ENCODE results near the gene PLPPR1. TPM values are rescaled to one million over a fixed set of nuclear protein-coding genes. Genes with fewer than 3 reads are reported as not detected.

The PLPPR1 gene
- total RNA-seq, 2 donors from 2014 or later: not detected

DNA sequence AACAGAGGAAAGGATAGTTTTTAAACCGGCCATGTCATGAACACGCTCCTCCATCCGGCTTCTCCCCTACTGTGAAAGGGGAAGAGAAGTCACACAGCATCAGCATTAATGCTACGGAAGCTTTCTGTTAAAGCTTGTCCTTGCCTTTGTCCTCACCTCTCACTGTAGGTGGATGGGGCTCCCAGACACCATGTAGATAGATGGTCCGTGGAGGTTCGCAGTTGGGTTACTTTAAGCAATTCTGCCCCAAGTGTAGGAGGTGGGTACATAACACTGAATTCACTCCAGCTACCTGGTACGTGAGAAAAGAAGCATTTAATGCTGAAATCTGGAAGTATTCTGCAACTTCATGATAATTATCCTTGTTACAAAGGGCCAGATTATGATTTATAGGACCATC lies 190.5 kb downstream of the PLPPR1 start:
- no peak for DNase-seq (ENCODE audit: low spot score in 2 of 2)
- ATAC-seq: no peak
- no peak overlapping the region for H3K27ac Mint-ChIP-seq
- peaks cover 0 to 4% of the 10 kb centered on the region in 2 donors for H3K9me3 Mint-ChIP-seq
- H3K36me3 Mint-ChIP-seq: no peaks in the 10 kb centered on the region

DNA sequence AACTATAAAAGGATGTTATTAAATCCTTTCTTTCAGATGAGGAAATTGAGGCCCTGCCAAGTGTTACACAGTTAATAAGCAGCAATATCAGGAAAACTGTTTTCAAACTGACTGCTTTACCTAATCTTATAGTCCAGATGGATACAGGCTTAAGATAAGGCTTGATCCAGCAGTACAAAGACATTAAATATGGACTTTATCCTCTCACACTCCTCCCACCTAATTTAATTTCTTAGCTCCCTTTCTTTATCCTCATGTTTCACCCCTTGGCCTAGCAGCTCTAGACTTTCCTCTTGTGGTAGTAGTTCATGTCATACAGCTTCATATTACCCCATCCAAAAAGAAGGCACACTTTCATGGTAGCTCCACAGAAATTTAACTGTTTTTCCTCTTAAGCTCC lies 191.8 kb downstream of the PLPPR1 start:
- H3K36me3 Mint-ChIP-seq: no peaks in the 10 kb centered on the region
- H3K9me3 Mint-ChIP-seq: peaks cover 0 to 3% of the 10 kb centered on the region in 2 donors
- H3K27ac Mint-ChIP-seq: no peak overlapping the region
- ATAC-seq: no peak
- no peak for DNase-seq (ENCODE audit: low spot score in 2 of 2)

DNA sequence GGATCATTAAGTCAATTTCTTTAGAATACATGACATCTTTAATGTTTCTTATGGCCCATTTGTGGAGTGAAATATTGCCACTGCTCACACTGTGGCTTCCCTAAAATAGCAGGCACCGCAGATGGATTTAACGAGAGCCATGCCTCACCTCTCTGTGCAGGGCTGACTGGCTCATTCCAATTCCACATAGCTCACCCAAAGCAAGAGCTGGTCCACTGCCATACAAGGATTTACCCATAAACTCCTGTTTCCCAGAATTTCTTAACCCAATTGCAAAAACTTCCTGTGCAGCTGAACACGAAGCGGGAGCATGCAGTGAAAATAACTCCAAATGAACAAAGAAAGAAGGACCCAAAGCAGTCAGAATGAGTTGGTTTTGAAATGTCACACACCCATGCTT lies 196.7 kb downstream of the PLPPR1 start:
- ATAC-seq (no peak), DNase-seq (ENCODE audit: low spot score in 2 of 2) (no peak)
- H3K27ac Mint-ChIP-seq: no peak overlapping the region
- H3K9me3 Mint-ChIP-seq: no peaks in the 10 kb centered on the region
- no peaks in the 10 kb centered on the region for H3K36me3 Mint-ChIP-seq

DNA sequence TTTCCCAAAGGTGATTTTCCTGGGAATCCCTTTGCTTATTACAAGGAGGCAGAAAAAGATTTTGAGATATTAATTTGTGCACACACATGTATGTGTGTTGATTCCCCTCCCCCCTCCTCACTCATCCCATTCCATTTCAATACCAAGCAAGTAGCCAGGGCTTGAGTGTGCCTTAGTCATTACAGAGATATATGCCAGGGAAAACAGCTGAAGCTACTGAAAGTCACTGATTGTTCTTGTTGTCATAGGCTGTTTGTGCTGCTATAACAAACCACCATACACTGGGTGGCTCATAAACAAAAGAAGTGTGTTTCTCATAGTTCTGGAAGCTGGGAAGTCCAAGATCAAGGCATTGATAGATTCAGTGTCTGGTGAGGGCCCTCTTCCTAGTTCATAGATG lies 197.6 kb downstream of the PLPPR1 start:
- Mint-ChIP-seq H3K9me3 (no peaks in the 10 kb centered on the region), H3K36me3 (no peaks in the 10 kb centered on the region), H3K27ac (no peak overlapping the region)
- DNase-seq (ENCODE audit: low spot score in 2 of 2) (no peak), ATAC-seq (no peak)

DNA sequence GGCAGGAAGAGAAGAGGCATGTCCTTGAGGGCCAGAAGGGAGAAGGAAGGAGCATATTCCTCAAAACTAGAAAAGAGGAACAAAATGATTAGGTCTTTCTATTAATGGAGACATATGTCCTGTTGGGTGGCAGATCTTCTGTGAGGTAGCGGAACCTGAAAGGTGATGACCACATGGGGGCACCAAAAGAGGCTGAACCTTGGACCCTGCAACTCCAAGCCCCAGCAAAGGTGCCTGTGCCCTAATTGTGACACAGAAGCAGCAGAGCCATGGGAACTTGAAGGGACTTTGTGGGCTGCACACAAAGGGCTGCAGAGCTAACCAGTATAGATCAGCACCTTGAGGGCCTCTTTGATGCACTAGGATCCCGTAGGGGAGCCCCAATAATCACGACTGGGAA lies 198.3 kb downstream of the PLPPR1 start:
- H3K36me3 Mint-ChIP-seq: no peaks in the 10 kb centered on the region
- DNase-seq (ENCODE audit: low spot score in 2 of 2) (no peak), ATAC-seq (no peak)
- no peak overlapping the region for H3K27ac Mint-ChIP-seq
- H3K9me3 Mint-ChIP-seq: no peaks in the 10 kb centered on the region

DNA sequence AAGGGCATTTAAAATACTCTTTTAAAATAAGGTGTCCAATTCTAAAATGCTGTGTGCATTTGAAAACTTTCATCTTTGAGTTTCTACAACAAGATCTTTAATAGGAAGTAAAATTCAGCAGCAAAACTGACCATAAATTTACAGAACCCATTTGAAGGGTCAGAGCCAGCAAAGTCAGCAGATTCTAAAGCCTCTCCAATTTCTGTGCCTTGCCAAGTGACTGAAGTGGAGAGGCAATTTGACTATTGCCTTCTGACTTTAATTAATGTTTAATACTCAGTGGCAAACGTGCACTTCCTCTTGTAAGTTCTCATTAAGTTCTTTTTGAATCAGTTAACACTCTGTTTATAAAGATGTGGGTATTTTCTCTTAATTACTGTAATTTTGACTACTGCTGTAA lies 201.1 kb downstream of the PLPPR1 start:
- DNase-seq (ENCODE audit: low spot score in 2 of 2) (no peak), ATAC-seq (no peak)
- no peak overlapping the region for H3K27ac Mint-ChIP-seq
- H3K9me3 Mint-ChIP-seq: no peaks in the 10 kb centered on the region
- no peaks in the 10 kb centered on the region for H3K36me3 Mint-ChIP-seq

DNA sequence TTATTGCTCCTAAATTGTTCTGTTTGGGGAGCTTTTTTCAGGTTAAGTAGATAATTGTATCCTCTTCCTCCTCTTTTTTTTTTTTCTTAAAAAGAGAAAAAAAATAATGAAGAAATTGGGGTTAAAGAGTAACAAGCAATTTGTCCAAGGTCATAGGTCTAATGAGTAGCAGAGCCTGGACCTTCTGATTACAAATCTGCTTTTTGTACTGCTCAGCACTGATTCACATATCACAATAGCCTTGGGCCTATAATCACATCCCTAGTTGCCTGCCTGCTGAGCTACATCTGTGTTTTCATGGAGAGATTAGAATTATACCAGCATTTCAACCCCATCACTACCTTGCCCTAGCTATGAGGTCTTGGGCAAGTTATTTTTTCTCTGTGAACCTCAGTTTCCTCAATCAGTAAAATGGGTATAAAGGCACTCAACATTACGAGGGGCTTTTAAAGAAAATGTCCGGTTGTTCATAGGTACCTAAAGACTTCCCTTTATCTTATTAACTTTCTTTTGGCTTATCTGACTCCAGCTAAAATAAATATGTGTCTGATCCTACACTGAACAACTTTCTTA lies 204.0 kb downstream of the PLPPR1 start:
- no peak overlapping the region for H3K27ac Mint-ChIP-seq
- DNase-seq (ENCODE audit: low spot score in 2 of 2) (no peak), ATAC-seq (no peak)
- no peaks in the 10 kb centered on the region for H3K36me3 Mint-ChIP-seq
- no peaks in the 10 kb centered on the region for H3K9me3 Mint-ChIP-seq

DNA sequence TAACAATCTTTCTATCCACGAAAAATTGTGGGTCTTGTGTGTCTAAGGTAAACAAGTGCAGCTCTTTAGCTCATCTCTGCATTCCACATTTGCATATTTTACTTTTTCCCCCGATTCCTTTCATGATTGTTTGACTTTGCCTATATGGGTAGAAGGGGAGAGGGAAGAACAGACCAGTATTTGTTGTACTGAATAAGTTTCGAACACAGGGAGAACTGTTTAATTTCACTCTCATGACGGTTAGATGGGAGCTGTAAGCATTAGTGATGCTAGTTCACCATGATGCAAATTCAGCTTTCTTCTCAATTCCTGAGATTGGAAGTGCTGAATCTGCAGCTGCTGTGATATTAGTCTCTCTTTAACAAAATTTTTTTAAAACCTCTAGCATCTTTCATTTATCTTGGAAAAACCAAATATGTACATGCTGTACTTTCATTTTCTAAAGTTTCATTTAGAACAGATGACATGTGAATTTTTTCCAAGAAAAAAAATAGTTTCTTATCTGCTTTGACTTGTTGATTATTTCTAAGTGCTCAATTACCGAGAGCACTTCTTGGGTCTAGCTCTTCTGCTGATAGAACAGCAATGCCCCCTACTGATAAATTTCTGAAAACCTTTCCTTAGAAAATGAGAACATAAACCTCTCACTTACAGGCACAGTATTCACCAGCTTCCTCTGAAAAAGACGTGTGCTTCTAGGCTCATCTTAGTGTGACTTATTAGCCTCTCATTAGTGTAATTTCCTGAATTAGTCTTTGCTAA lies 206.8 kb downstream of the PLPPR1 start:
- DNase-seq (ENCODE audit: low spot score in 2 of 2) (no peak), ATAC-seq (no peak)
- Mint-ChIP-seq H3K36me3 (no peaks in the 10 kb centered on the region), H3K27ac (no peak overlapping the region), H3K9me3 (no peaks in the 10 kb centered on the region)

DNA sequence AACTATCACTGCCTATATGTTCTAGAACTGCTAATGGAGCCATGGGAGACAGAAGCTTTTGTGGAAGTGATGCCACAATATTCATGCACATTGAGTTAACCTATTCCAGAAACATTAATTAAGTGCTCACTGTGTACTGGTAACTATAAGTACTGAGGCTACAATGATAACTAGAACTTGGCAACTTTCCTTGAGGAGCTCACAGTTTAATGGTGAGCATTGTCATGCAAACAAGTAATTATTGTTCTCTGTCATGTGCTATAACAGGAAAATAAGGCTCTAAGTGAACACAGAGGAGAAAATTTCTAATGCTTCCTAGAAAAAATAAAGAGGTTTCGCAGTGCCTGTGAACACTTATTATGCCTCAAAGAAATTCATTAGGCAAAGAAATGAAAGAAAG lies 214.1 kb downstream of the PLPPR1 start:
- peaks cover 0 to 4% of the 10 kb centered on the region in 2 donors for H3K9me3 Mint-ChIP-seq
- H3K27ac Mint-ChIP-seq: no peak overlapping the region
- ATAC-seq (no peak), DNase-seq (ENCODE audit: low spot score in 2 of 2) (no peak)
- no peaks in the 10 kb centered on the region for H3K36me3 Mint-ChIP-seq

DNA sequence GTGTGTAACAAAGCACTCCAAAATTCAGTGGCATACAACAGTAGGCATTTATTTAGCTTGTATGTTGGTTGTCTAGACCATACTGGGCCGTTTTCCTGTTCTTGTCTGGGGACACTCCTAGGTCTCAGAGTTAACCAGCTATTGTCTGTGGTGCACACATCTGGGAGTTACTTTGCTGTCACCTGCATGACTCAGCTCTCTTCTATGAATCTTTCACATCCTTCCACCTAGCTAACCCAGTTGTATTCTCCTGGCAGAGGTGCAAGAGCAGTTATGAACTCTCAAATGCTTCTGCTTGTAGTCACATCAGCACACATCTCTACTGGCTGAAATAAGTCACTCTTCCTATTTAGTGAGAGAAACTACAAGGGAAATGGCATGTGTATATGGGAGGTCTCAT lies 218.2 kb downstream of the PLPPR1 start:
- DNase-seq (ENCODE audit: low spot score in 2 of 2): no peak
- H3K9me3 Mint-ChIP-seq: peaks cover 0 to 4% of the 10 kb centered on the region in 2 donors
- no peaks in the 10 kb centered on the region for H3K36me3 Mint-ChIP-seq
- ATAC-seq: no peak
- no peak overlapping the region for H3K27ac Mint-ChIP-seq

DNA sequence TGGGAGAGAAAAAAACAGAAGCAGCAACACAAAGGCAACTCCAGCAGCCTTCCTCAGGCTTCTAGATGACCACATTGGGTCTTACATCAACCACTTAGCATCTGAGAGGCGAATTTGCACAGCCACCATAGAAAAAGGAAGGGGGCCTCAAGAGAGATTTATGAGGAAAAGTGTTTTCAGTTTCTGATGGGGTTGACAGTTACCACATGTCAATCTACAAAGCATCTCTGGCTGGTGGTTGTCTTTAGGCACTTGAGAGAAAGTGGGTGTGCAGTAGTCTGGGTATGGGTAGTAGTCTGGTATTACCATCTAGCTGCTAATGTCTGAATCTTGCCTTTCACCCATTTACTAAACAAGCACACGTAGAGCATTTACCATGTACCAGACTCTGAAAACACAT lies 218.8 kb downstream of the PLPPR1 start:
- H3K9me3 Mint-ChIP-seq: peaks cover 0 to 4% of the 10 kb centered on the region in 2 donors
- no peaks in the 10 kb centered on the region for H3K36me3 Mint-ChIP-seq
- no peak for ATAC-seq
- no peak for DNase-seq (ENCODE audit: low spot score in 2 of 2)
- H3K27ac Mint-ChIP-seq: no peak overlapping the region

DNA sequence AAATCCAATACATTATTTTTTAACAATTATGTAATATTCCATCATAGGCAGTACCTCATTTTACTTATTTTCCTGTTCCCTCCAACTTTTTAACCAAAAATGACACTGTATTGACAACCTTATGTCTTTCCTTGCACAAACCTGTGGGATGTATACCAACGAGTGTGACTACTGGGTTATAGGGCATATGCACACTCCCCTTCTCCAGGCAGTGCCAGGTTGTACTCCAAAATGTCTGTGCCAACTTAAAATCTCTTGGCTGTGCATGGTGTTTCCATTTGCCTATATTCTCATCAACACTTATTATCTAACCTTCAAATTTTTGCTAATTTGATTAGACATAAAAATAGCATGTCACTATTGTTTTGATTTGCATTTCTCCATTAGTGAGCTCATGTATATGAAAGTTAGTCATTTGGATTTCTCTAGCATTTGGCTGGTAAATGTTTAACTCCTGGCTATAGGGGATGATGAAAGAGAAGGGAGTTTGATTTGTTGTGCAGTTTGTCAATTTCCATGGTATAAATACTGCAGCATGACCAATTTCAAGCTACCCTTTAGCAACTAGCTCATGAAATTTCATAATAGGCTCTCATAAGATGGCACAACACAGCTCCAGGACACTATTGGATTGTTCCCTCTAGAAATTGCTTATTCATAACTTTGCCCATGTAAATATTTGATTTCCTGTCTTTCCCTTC lies 226.4 kb downstream of the PLPPR1 start:
- H3K36me3 Mint-ChIP-seq: no peaks in the 10 kb centered on the region
- no peak overlapping the region for H3K27ac Mint-ChIP-seq
- ATAC-seq: no peak
- H3K9me3 Mint-ChIP-seq: no peaks in the 10 kb centered on the region
- DNase-seq (ENCODE audit: low spot score in 2 of 2): no peak

DNA sequence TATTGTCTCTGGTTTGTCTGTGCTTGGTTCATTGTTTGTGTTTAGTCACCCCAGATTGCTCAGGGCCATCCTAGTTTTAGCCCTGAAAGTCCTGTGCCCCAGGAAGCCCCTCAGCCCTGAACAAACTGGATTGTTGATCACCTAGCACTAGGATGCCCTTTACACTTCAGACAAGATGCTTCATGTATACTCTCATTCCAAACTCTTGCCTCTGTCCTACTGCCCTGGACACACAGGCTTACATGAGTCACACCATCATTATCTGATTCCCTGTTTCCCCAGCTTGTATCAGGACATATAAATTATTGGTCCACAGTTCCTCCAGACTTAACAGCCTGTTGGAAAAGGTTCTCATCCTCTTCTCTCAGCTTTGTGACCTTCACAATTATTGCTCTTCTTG lies 236.2 kb downstream of the PLPPR1 start:
- H3K27ac Mint-ChIP-seq: no peak overlapping the region
- DNase-seq (ENCODE audit: low spot score in 2 of 2): no peak
- peaks cover 0 to 3% of the 10 kb centered on the region in 2 donors for H3K9me3 Mint-ChIP-seq
- H3K36me3 Mint-ChIP-seq: no peaks in the 10 kb centered on the region
- no peak for ATAC-seq

DNA sequence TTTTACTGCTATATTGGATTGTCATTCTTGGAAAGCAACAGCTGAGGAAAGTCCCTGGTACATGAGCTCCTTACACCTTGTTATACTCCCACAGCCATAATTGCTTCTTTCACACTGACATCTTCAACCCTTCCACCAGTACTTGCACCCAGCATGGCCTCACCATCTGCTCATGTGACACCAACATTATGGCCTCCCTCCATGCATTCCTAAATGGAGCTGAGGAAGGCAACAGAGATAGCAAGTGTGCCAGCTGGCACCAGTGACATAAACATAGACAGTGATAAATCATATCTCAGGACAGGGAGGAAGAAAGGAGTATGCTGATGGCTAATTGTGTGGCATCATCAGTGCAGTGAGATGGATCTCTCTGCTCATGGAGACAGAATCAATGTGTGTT lies 236.7 kb downstream of the PLPPR1 start:
- peaks cover 0 to 3% of the 10 kb centered on the region in 2 donors for H3K9me3 Mint-ChIP-seq
- DNase-seq (ENCODE audit: low spot score in 2 of 2): no peak
- ATAC-seq: no peak
- no peaks in the 10 kb centered on the region for H3K36me3 Mint-ChIP-seq
- no peak overlapping the region for H3K27ac Mint-ChIP-seq

DNA sequence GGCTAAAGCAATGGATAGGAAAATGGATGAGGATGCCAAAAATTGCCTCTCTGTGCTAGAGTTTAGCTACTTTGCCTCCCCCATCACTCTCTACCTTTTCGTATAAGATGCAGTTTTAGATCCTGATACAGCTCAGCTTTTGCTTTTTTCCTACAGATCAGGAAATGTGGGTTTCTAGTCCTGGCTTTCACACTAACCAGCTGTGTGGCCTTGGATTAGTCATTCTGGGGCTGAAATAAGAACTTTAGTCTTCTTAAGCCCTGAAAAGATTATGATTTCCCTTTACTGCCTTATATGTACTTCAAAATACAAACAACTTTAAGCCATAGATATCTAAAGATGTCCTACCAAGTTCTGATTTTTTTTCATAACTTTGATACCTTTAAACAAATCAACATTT lies 239.9 kb downstream of the PLPPR1 start:
- no peak overlapping the region for H3K27ac Mint-ChIP-seq
- no peak for DNase-seq (ENCODE audit: low spot score in 2 of 2)
- peaks cover 0 to 3% of the 10 kb centered on the region in 2 donors for H3K9me3 Mint-ChIP-seq
- ATAC-seq: no peak
- no peaks in the 10 kb centered on the region for H3K36me3 Mint-ChIP-seq

DNA sequence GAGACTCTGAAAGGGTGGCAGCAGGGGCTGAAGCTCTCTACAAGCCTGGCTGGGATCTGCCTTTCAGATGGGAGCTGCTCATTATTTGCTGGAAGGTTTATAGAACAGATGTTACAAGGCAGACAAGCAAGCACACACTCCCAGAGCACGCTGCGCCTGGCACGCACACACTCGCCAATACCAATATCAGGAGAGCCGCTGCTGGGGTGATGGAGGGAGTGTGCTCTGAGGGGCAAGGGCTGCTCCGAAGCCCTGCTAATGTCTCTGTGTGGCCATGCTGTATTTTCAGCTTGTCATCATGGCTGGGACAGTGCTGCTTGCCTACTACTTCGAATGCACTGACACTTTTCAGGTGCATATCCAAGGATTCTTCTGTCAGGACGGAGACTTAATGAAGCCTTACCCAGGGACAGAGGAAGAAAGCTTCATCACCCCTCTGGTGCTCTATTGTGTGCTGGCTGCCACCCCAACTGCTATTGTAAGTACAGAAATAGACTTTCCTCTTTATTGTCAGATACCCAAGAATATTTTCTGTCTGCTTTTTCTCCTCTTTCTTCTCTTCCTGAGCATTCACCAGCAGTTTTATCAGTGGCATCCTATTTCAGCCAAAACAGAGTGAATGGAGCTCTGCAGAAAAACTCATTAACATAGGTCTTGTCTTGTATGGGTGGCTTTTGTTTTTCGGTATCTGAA lies 241.2 kb downstream of the PLPPR1 start:
- DNase-seq (ENCODE audit: low spot score in 2 of 2) (no peak), ATAC-seq (no peak)
- Mint-ChIP-seq H3K36me3 (no peaks in the 10 kb centered on the region), H3K9me3 (peaks cover 0 to 3% of the 10 kb centered on the region in 2 donors), H3K27ac (no peak overlapping the region)

DNA sequence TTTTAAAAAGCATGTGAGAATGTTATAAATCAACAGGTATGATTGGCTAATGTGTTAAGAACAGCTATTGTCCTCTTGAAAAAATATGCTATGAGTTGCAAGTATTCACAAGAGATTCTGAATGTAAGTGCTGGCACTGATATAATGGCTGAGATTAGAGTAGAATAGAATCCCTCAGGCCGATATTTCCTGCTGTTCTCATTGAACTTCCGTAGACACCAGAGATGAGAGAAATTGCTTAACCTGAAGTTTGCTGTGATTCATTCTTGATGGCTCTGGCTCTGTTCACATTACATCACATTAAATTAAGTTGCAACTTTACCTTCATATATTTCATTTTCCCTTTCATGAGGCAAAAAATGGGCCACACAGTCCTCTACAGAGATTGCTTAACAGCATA lies 241.8 kb downstream of the PLPPR1 start:
- no peak for DNase-seq (ENCODE audit: low spot score in 2 of 2)
- H3K36me3 Mint-ChIP-seq: no peaks in the 10 kb centered on the region
- H3K9me3 Mint-ChIP-seq: peaks cover 0 to under 1% of the 10 kb centered on the region in 2 donors
- H3K27ac Mint-ChIP-seq: no peak overlapping the region
- ATAC-seq: no peak

All from activated naive CD4-positive, alpha-beta T cell treated with anti-CD3 and anti-CD28 coated beads, Interleukin-2, amount 50 U/mL, for 72 hours (primary cell).